HFFc6 (cell line): ENCODE measurements around the gene PNRC1. TPM values are rescaled to one million over a fixed set of nuclear protein-coding genes. Genes with fewer than 3 reads are reported as not detected.
"Not testable (repeated sequence)": the region's sequence is repeated elsewhere in the genome, so short reads cannot be mapped to it uniquely, and the experiment has no call there.

Experiments used
- DNase-seq: peaks from one replicate; pipeline ENCODE4 v3.0.0-alpha.2; 2018
- H3K27ac Mint-ChIP-seq: 2 replicates; pipeline ENCODE4 v1.8.0; 2020; ENCODE audit warnings: mild to moderate bottlenecking, mixed read lengths
- H3K27me3 Mint-ChIP-seq: 2 replicates; pipeline ENCODE4 v1.8.0; 2021; ENCODE audit warnings: mild to moderate bottlenecking, moderate library complexity, mixed read lengths; ENCODE audit not compliant: insufficient read depth
- H3K36me3 Mint-ChIP-seq: 2 replicates; pipeline ENCODE4 v1.8.0; 2021; ENCODE audit warnings: low read depth, mixed read lengths
- H3K4me1 Mint-ChIP-seq: 2 replicates; pipeline ENCODE4 v1.8.0; 2020; ENCODE audit warnings: low read depth, mixed read lengths
- H3K4me3 Mint-ChIP-seq: 2 replicates; pipeline ENCODE4 v1.8.0; 2020; ENCODE audit warnings: mild to moderate bottlenecking, moderate library complexity, mixed read lengths
- H3K9me3 Mint-ChIP-seq: 2 replicates; pipeline ENCODE4 v1.8.0; 2020; ENCODE audit warnings: mild to moderate bottlenecking, mixed read lengths
- CTCF ChIP-seq: fragments of 200-600 bp; sonication (generic); IDR thresholded peaks from 2 replicates; pipeline ENCODE4 v1.5.0; 2021; ENCODE audit warnings: antibody characterized with exemption, mild to moderate bottlenecking
- total RNA-seq, 6 experiments: library from RNA; stranded (reverse); fragmentation: NEBNext Ultra II Directional; extraction: Animal tissue kit (Norgen Biotek cat#: 25700); gene quantifications; 2 replicates in 1 of 6; 3 replicates in 5 of 6; pipeline ENCODE4 v1.2.3, GENCODE V29; 2021

Gene PNRC1
- total RNA-seq, 6 experiments from 2014 or later = 42.2 to 63.2 (median 52.8) TPM

DNA sequence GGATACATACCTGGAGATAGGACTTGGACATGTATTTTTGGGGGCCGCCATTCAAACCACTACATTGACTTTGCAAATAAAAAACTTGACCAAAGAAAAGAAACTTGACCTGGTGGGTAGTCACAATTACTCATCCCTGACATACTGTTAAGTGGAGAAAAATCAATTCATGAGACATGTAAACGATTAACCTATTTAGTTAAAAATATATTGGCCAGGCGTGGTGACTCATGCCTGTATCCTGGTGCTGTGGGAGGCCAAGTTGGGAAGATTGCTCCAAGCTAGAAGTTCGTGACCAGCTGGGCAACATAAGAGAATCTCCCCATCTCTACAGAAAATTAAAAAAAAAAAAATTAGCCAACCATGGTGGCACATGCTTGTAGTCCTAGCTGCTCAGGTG lies 39.8 kb downstream of the PNRC1 start:
- Mint-ChIP-seq H3K9me3 (no peaks in the 10 kb centered on the region), H3K27ac (no peak overlapping the region), H3K4me1 (peaks cover 15% of the 10 kb centered on the region), H3K27me3 (peaks cover 12% of the 10 kb centered on the region), H3K36me3 (no peaks in the 10 kb centered on the region), H3K4me3 (no peak overlapping the region)
- peak; percentile 35 for DNase-seq
- no peak for TF ChIP-seq CTCF

DNA sequence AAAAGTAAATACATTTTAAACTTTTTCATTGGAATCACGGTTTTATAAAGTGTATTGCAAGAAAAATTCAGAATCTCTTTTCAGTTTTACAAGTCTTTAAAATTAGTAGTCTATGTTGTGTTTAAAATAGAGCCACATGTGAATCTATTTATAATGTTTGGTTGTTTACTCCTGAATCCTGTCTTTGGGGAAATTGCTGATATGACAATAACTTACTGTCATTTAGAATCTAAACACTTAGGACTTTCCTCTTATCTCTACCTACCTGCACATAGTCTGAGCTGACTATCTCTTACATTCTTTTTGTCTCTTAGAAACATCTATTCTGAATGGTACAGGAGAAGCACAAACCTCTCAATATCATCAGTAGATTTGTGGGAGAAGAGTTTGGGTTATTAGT lies 41.4 kb downstream of the PNRC1 start:
- DNase-seq = no peak
- H3K27ac Mint-ChIP-seq = no peak overlapping the region
- peaks cover 14% of the 10 kb centered on the region for H3K4me1 Mint-ChIP-seq
- H3K4me3 Mint-ChIP-seq = no peak overlapping the region
- H3K36me3 Mint-ChIP-seq = no peaks in the 10 kb centered on the region
- no peaks in the 10 kb centered on the region for H3K9me3 Mint-ChIP-seq
- peaks cover 5% of the 10 kb centered on the region for H3K27me3 Mint-ChIP-seq
- no peak for TF ChIP-seq CTCF

DNA sequence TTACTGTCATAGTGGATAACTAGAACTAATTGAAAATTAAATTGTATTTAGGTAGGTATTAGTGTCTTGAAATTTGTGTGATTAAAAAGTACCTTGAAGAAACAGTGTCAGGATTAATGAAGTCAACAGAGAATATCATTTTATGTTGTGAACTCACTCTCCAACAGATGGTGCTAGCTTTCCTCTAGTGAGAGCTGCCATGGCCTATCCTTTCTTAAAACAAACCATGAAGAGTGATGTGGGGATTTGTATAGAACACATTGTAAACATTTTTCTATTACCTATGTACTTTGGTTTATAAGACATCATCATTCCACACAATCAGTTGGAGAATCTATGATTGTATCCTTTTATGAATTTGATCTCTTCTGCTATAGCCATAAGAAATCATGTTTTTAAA lies 42.1 kb downstream of the PNRC1 start:
- peak; percentile 73 for TF ChIP-seq CTCF
- H3K9me3 Mint-ChIP-seq = no peaks in the 10 kb centered on the region
- H3K4me1 Mint-ChIP-seq = peaks cover 10% of the 10 kb centered on the region
- no peak overlapping the region for H3K4me3 Mint-ChIP-seq
- H3K27ac Mint-ChIP-seq = no peak overlapping the region
- peaks cover 5% of the 10 kb centered on the region for H3K27me3 Mint-ChIP-seq
- peak; percentile 28 for DNase-seq
- H3K36me3 Mint-ChIP-seq = no peaks in the 10 kb centered on the region

DNA sequence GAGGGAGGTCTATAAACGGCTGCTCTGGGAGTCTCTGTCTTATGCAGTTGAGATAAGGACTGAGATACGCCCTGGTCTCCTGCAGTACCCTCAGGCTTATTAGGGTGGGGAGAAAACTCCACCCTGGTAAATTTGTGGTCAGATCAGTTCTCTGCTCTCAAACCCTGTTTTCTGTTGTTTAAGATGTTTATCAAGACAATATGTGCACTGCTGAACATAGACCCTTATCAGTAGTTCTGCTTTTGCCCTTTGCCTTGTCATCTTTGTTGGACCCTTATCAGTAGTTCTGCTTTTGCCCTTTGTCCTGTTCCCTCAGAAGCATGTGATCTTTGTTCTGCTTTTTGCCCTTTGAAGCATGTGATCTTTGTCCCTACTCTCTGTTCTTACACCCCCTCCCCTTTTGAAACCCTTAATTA lies 47.7 kb downstream of the PNRC1 start:
- H3K4me3 Mint-ChIP-seq, H3K27me3 Mint-ChIP-seq, DNase-seq, H3K36me3 Mint-ChIP-seq, H3K9me3 Mint-ChIP-seq, H3K4me1 Mint-ChIP-seq, H3K27ac Mint-ChIP-seq: not testable (repeated sequence)

DNA sequence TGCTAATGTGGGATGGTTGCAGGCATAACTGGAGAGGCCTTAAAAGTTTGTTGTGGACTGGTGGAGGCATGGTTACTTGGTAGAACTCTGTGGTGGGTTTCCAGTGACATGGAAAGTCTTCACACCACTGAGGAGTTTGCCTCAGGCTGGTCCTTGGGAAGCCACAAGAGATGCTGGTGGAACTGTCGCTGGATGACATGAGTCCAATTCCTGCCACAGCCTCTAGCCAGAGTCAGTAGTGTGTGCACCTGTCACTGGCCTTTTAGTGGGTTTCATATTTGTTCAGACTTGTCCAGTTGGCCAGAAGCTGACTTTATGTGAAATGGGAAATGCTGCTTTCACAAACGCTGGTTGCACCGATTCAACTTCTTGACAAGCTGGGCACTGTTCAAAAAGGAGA lies 51.0 kb downstream of the PNRC1 start:
- Mint-ChIP-seq H3K4me1 (no peaks in the 10 kb centered on the region), H3K4me3 (no peak overlapping the region), H3K36me3 (peaks cover 5% of the 10 kb centered on the region), H3K27ac (no peak overlapping the region), H3K27me3 (peaks cover 6% of the 10 kb centered on the region; the same call in 1 of the 2 replicates), H3K9me3 (peaks cover 8% of the 10 kb centered on the region)
- no peak for TF ChIP-seq CTCF
- no peak for DNase-seq

DNA sequence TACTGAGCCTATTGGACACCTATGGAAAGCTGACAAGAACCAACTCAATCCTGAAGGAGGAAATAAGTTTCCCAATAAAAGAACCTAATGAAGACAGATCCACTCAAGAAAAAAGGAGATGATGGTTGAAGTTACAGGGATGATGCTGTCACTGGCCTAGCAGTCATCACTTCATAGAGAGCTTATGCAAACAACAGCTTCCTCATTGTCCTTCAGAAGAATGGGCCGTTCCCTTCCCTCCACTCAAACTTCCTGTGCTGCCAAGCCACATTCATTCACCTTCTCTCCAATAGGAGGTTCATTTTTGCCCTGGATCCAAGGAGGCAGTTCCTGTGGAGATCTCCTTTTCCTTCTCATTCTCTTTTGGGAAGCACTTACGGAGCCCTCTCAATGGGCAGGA lies 51.5 kb downstream of the PNRC1 start:
- peaks cover 6% of the 10 kb centered on the region; the same call in 1 of the 2 replicates for H3K27me3 Mint-ChIP-seq
- H3K36me3 Mint-ChIP-seq = peaks cover 5% of the 10 kb centered on the region
- no peak for TF ChIP-seq CTCF
- no peak overlapping the region for H3K4me3 Mint-ChIP-seq
- H3K27ac Mint-ChIP-seq = no peak overlapping the region
- H3K9me3 Mint-ChIP-seq = peaks cover 8% of the 10 kb centered on the region
- H3K4me1 Mint-ChIP-seq = no peaks in the 10 kb centered on the region
- DNase-seq = no peak
